Gastroesophageal sphincter (tissue), 3 donors: ENCODE results near the gene GNPTAB.

Source experiments
- EP300 ChIP-seq: sonication (generic); formaldehyde crosslinking; IDR thresholded peaks from one replicate; pipeline ENCODE4 v1.6.1; 2017; ENCODE audit warnings: antibody characterized with exemption, mild to moderate bottlenecking
- POLR2A ChIP-seq, 2 donors: fragments of 450-650 bp; IDR thresholded peaks; one replicate each; pipeline ENCODE4 v1.6.1; 2017; ENCODE audit warnings: antibody characterized with exemption in 2 of 2, mild to moderate bottlenecking in 2 of 2, moderate library complexity in 1 of 2
- POLR2AphosphoS5 ChIP-seq: sonication (generic); formaldehyde crosslinking; IDR thresholded peaks from one replicate; pipeline ENCODE4 v1.6.1; 2017; ENCODE audit warnings: antibody characterized with exemption
- TF ChIP-seq, protein P1 (sequence below), 4 experiments: fragments of 200-600 bp in 2 of 4; fragments of 450-650 bp in 2 of 4; sonication (generic) in 1 of 4; IDR thresholded peaks; one replicate each; pipeline ENCODE4 v1.5.1; 2017 to 2019; ENCODE audit warnings: antibody characterized with exemption in 4 of 4, mild to moderate bottlenecking in 2 of 4, moderate library complexity in 2 of 4

GRCh38 chr12:101713930-101714329 is 116.8 kb downstream of the GNPTAB start:
- TF ChIP-seq, protein P1, sequence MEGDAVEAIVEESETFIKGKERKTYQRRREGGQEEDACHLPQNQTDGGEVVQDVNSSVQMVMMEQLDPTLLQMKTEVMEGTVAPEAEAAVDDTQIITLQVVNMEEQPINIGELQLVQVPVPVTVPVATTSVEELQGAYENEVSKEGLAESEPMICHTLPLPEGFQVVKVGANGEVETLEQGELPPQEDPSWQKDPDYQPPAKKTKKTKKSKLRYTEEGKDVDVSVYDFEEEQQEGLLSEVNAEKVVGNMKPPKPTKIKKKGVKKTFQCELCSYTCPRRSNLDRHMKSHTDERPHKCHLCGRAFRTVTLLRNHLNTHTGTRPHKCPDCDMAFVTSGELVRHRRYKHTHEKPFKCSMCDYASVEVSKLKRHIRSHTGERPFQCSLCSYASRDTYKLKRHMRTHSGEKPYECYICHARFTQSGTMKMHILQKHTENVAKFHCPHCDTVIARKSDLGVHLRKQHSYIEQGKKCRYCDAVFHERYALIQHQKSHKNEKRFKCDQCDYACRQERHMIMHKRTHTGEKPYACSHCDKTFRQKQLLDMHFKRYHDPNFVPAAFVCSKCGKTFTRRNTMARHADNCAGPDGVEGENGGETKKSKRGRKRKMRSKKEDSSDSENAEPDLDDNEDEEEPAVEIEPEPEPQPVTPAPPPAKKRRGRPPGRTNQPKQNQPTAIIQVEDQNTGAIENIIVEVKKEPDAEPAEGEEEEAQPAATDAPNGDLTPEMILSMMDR (IDR thresholded peaks at IDR 0.05), result no peak
- TF ChIP-seq POLR2A (IDR thresholded peaks at IDR 0.05), result no peak
- no peak for TF ChIP-seq EP300
- TF ChIP-seq POLR2AphosphoS5, result no peak
